Measurements from ENCODE around the gene ZMIZ2.

The ZMIZ2 gene

DNA sequence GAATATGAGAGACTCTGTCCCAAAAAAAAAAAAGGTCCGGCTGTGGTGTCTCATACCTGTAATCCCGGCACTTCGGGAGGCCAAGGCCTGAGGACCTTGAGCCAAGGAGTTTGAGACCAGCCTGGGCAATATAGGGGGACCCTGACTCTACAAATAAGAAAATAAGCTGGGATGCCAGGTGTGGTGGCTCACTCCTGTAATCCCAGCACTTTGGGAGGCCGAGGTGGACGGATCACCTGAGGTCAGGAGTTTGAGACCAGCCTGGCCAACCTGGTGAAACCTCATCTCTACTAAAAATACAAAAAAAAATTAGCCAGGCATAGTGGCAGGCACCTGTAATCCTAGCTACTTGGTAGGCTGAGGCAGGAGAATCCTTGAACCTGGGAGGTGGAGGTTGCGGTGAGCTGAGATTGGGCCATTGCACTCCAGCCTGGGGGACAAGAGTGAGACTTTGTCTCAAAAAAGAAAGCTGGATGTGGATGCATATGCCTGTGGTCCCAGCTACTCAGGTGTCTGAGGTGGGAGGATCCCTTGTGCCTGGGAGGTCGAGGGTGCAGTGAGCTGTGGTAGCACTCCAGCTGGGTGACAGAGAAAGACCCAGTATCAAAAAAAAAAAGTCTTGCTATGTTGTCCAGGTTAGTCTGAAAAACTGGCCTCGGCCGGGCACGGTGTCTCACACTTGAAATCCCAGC, 55.3 kb downstream of the ZMIZ2 start:
- peak; percentile 49 for DNase-seq

DNA sequence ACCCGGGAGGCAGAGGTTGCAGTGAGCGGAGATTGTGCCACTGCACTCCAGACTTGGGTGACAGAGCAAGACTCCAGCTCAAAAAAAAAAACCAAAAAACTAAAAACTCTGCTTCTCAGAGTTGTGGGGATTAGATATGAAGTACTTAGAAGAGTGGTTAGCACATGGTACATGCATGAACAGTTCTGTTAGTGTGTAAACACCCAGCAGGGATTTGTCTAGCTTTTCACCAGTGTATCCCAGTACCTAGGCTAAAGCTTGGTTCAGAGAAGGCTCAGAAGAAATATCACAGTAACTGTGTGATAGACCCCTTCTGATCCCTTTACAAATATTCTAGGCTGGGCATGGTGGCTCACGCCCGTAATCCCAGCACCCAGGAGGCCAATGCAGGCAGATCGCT, 57.3 kb downstream of the ZMIZ2 start:
- DNase-seq = no peak

DNA sequence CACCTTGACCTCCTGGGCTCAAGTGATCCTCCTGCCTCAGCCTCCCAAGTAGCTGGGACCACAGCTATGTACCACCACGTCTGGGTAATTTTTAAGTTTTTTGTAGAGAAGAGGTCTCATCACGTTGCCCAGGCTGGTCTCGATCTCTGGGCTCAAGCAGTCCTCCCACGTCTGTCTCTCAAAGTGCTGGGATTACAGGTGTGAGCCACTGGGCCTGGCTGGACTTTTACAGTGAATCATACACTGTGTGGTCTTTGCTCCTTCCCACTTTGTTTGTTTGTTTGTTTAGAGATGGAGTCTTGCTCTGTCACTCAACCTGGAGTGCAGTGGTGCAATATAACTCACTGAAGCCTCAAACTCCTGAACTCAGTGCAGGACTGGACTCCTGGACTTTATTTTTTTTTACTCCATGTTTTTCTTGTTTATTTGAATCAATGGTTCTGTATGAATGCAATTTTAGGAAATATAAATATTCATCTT, 60.3 kb downstream of the ZMIZ2 start:
- DNase-seq = no peak

DNA sequence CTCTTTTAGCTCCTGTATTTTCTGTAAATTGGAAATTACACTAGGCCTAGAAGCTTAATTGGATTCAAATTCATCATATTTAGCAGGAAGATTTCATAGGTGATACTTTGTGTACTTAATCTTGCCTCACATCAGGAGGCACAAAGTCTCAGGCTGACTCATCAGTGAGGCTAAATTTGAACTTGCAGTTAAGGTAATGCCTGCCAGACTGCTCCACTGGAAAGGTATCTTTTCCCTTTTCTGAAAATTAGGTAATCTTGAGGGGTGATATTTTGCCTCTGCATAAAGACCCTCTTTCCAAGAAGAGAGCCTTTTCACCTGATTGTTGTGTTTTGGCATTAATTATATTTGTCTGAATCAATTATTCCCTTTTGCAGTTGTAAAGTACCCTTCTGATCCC, 62.4 kb downstream of the ZMIZ2 start:
- no peak for DNase-seq

DNA sequence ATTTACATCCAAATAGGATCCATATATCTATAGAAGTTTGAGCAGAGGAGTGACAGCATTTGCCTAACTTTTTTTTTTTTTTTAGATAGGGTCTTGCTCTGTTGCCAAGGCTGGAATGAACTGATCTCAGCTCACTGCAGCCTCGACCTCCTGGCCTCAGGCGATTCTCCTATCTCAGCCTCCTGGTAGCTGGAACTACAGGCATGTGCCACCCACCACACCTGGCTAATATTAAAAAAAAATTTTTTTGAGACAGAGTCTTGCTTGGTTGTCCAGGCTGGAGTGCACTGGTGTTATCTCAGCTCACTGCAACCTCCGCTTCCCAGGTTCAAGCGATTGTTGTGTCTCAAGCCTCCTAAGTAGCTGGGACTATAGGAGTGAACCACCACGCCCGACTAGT, 62.9 kb downstream of the ZMIZ2 start:
- no peak for DNase-seq

DNA sequence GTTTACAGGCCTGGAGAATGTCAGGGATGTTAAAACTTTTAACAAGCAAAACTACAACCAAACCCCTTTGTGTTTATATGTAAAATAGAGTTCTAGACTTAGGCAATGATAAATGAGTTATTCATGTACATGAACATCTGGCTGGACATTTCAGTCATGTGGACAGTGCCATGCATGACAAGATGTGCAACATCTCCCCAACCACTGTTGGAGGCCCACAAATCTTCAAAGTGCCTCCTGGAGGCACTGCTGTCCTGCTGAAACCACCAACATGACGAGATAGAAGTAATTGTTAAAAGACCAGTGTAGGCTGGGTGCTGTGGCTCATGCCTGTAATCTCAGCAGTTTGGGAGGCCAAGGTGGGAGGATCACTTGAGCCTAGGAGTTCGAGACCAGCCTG, 66.3 kb downstream of the ZMIZ2 start:
- DNase-seq = no peak

DNA sequence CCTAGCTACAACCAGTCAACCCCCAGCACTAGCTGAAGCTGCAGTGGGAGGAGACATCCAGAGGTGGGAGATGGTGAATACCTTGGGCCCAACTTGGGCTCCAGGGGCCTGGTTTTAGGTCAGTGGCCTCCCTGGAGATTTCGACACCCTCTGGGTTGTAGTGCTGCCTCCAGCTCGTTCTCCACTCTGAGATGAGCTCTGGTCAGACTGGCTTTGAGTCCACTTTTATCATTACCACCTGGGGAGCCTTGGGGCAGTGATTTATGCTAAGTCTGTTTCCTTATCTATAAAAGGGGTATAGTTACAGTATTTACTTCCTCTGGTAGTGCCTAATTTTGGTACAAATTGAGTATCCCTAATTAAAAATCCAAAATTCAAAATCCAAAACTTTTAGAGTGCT, 70.6 kb downstream of the ZMIZ2 start:
- DNase-seq = no peak
